ENCODE results near the gene OMD.
A peak's percentile ranks its signal among the peaks of the same experiment; 100 is the strongest.

The OMD gene

DNA sequence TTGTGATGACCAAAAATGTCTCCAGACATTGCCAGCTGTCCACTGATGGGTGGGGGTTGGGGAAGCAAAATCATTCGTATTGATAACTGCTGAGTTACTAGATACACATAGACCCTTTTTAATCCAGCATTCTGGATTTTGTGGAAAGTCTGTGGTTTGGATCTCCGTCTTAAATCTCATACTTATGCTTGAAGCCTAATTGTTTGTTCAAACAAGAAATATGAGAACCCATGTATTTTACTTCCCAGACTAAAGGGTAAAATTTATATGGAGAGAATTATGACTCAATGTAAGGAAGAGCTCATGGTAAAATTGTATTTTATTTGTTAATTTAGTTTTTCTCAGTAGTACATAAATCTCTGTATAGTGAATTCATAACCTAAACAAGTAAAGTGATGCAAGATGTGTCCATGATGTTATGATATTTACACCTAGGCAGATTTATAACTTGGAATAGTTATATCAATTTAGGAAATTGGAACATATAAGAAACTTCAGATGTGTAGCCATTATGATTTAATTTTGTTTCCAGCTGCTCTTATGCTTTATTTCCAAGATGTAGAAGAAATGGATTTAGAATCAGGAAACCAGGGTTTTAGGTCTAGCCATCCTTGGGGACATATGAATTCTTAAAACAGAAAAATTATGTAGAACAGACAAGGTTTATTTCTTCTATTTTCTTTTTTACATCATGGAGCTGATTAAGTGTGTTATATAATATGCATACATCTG is 15.4 kb downstream of the OMD start:
- DNase-seq: no peak

DNA sequence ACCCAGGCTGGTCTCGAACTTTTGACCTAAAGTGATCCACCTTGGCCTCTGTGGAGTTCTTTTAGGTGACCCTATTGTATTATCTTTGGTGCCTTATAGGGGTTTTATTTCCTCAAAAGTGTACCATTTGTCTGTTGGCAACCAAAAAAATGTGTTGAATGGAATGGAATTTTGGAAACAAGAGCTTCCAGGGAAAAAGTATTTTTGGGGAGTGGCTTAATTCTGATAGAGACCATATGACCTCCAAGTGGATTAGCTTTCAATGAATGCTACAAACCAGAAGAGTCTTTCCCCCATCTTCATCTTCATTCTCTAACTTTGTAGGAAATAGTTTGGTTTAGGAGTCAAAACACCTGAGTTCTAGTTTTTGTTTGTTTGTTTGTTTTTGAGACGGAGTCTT is 16.5 kb downstream of the OMD start:
- no peak for DNase-seq

DNA sequence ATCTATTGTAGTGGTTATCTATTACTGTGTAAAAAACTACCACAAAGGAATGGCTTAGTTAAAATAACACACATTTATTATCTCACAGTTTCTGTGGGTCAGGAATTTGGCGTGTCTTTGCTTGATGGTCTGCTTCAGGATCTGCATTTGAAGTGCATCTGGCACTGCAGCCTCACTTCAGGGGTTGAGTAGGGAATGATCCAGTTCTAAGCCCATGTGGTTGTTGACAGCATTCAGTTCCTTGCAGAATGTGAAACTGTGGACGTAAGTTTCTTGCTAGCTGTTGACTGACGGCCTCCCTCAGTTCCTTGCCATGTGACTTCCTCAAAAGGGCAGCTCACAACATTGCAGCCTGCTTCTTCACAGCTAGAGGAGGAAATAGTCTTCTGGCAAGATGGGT is 17.8 kb downstream of the OMD start:
- DNase-seq: peak; percentile 82

DNA sequence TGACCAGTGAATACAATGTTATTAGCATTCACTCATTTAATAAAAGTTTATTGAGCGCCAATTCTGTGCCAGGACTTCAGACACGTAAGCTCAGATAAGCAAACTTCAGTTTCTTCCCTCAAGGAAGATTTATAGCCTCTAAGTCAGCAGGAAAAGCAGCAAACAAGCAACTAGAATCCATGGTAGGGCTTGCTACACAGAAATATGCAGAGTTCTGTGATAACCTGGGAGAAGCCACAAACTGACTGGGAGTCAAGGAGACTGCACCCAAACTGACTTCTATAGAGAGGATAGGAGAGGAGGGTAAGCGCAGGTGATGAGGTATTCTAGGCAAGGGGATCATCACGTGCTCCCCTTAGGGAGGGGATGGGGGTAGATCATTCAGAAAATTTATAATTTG is 18.5 kb downstream of the OMD start:
- no peak for DNase-seq

DNA sequence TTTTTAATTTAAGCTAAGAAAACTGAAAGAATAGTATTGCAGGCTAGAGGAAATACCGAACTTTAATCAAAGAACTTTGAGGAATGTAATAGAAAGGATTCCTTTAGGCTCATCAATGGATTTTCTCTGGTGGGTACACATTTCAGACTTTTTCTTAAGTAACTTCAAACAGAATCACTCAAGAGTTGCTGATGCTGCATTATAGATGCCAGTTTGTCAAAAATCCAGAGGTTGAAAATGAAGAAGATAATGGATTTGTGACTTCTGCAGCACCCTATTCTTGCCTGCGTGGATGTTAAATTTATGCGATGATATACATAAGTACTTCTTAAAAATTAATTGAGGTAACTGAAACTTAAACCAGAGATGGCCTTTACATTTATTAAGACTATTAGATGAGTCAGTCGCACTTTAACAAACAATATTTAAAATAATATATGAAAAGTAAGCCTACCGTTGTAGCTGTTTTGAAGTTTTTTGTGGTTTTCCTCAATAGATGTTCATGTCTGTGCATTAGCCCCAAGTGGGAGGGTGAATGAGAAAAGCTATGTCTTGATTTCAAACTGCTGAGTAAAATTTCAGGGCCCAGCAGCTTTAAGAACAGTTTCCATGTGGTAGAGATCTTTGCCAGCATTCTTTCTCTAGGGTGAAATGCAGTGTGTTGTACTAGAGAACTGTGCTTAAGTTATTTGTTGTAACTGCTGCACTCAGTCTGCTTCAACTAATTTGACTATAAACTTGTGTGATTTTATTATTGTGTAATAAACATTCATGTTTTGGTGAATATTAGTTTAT is 20.0 kb downstream of the OMD start, which contains the start of gene OGN:
Gene OGN (minus strand): TSS at position 537 of the 795 bp plus-strand sequence. CDS start 1,171 bp downstream, outside the sequence.
- no peak for DNase-seq

DNA sequence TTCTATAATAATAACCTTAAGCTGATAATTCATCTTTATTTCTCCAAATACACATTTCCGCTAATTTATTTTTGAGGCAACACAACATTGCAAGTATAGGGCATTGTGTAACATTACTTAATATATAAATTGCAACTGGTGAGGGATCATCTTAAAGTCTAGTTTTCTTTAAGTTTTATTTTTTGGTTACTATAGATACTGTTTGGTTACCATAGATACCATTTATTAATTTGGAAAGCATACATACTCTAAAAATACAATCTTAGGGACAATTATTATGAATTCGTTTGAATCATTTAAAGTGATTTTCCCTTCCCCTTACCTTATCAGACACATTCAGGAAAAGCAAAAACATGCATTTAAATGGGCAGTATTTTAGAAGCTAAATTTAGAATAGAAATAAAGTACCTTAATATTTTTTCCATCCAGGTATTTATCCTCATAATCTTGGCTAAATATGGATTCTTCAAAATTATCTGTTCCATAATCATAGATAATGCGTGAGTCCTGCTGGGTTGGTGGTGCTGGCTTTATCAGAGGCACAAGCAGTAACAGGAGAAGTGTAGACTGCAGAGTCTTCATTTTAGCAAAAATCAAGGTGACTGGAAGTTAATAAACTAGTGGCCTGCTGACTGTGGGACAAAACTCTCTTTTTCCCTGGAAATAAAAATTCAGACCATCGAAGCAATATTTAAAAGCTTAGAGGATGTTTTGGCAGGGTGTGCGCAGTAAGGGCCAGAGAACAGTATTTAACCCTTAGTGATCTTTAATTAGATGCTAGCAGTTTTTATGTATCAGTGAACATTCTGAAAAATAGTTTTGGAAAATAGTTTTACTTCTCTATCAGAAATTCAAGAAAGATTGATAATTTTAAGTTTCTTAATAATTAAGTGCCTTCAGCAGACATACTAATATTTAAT is 21.2 kb downstream of the OMD start:
- DNase-seq: no peak

DNA sequence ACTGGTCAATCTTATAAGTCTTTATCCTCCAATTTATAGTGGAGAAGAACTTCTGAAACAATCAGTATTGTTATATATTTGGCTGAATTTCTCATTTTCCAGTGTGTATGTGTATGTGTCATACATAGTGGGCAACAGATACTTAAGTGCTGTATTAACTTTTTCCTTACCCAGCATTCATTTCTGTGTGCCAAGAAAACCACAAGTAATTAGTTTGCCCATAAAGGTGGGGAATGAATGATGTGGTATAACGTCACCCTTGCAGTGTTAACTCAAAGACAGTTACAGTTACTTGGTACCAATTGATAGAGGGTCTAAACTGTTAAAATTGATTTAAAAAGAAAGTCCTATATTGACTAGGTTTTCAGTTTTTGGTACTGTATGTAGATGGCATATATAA is 21.9 kb downstream of the OMD start:
- no peak for DNase-seq

DNA sequence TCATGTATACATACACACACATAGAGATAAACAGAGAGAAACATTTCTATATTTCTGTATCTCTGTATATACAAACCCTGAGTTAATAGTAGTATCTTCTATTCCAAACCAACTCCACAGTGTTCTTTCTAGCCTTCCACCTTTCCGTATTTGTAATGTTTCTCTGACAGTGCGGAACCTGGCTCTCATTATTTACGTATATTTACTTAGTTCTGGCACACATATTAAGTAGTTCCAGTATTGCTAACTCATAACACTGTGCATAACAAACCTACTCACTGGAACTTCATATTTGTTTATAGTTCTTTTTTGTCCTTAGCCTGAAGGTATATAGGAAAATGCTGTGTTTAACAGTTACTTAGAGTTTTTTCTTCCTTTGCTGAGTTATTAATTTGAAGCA is 26.4 kb downstream of the OMD start:
- no peak for DNase-seq

DNA sequence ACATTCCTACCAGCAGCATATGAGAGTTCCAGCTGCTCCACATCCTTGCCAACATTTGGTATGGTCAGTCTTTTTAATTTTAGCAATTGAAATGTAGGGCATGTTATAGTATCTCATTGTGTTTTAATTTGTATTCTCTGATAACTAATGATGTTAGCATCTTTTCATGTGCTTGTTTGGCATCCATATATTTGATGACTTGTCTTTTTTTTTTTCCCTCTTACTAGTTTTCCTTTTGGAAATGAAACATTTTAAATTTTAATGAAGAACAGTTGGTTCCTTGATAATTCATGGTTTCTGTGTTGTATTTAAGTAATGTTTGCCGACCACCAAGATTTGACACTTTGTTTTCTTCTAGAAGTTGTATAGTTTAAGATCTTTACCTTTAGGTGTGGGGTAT is 28.7 kb downstream of the OMD start:
- DNase-seq: no peak

DNA sequence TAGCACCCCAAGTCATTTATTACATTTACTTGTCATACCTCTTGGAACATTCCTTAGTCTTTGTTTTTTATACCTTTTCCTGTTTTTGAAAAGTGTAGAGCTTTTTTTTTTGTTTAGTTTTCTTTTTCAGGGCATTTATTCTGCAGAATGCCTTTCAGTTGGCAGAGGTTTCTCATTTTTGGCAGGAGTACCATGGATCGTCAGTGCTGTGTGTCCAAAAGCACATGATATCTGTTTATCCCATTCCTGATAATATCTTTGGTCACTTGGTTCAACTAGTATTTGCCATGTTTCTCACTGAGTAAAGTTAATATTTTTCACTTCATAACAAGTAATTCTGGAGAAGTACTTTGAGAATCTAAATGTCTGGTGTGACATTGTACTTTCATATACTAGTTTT is 30.6 kb downstream of the OMD start:
- DNase-seq: no peak

DNA sequence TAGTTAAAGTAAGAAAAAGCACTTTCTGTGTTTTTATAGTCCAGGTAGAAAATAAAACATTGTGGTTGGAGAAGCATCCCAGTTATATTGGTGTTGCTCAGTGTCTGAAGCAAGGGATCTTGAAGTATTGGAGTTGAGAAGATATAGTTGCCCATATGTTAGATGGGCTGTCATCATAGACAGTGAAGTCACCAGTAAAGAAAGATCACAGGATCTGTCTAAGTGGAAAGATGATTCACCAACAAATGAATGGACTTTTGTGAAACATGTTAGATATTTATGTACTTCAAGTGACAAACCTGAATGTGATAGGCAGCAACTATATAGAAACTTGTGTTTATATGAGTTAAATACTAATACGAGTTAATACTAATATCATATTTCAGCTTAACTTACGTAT is 31.6 kb downstream of the OMD start:
- no peak for DNase-seq

DNA sequence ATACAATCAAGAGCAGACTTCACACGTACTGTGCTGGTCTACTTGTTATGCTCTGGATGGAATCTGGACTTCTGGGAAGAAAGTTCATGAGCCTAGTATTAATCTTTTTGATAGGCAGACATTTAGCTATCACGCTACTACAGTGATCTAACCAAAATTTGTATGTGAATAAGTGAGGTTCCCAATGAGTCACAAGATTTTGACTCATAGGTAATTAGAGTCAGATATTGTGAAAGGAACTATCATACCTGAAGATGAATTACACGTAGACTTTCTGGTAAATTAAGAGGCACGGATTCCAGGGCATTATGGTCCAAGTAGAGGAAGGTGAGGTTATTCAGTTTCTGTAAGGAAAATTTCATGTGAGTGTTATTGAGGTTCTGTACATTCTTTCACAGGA is 38.3 kb downstream of the OMD start:
- no peak for DNase-seq

DNA sequence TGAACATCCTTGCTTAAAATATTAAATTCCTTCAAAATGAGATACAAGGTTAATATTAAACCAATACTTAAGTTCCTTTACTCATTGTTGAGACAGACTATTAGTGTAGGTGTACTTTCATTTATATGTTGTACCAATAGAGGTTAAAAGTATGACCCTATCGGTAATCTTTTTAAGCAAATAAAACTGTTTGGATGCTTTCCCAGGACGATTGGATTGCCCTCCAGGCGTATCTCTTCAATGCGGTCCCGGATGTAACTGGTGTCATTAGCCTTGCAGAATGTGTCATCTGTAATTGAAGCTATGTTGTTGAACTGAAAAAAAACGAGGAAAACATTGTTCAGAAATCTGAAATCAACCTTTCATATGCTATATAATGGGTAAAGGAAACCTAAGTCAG is 38.8 kb downstream of the OMD start:
- no peak for DNase-seq

DNA sequence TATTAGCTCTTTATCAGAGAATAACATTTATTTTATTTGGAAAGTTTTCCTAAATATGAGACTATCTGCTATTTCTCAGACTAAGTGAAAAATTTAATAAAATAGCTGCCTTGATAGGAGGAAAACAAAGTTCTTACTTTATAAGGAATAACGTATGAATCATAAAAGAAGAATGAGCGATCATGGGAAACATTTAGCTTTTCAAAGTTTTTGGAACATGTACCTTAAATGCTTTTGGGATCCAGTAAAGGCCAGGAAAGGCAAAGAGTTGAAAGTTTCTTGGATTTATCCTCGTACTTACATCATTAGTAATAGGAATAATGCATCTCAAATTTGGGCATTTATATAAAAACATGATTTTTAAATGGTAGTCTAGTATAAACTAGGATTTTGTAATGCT is 39.3 kb downstream of the OMD start:
- DNase-seq: no peak

DNA sequence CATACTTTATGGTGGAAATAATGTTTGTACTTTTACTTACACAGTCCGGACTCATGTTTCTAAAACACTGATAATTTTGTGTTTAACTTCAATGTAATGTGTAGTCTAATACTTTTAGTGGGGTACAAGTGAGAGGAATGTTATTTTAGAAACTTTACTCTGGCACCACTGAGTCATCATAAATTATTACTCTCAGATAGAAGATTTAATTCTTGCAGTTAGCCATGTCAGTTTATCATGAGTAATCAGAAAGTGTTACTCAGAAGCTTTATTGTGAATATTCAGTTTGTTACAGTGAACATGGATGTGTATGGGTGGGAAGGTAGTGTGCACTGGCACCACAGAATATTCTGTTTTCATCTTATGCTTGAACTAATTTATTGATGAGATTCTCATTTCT is 39.9 kb downstream of the OMD start:
- no peak for DNase-seq

DNA sequence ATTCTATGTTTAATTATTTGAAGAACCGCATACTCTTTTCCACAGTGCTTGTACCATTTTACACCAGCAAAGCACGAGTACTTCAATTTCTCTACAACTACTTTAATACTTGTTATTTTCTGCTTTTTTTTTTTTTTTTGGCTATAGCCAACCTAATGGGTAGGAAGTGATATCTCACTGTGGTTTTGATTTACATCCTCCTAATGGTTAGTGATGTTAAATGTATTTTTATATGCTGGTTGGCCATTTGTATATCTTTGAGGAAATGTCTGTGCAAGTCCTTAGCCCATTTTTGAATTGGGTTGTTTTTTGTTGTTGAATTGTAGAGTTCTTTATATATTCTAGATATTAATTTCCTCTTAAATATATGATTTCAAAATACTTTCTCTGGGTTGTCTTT is 42.5 kb downstream of the OMD start:
- peak; percentile 58 for DNase-seq

DNA sequence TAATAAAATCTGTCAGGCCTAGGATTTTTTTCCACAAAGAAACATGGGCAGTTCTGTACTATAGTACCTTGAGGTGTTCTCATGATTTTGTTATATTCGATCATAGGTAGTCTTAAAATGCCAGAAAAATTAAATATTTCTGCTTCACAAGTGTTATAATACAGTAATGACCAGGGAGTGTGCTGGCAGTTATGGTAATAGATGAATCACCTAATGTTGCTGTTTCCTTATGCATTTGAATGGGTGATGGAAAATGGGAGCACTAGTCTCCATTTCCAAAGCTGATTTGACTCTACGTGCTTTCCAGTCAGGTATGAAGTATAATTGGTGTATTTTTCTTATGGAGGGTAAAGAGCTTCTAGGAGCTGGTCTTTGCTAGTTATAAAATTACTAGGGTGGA is 43.7 kb downstream of the OMD start:
- no peak for DNase-seq

DNA sequence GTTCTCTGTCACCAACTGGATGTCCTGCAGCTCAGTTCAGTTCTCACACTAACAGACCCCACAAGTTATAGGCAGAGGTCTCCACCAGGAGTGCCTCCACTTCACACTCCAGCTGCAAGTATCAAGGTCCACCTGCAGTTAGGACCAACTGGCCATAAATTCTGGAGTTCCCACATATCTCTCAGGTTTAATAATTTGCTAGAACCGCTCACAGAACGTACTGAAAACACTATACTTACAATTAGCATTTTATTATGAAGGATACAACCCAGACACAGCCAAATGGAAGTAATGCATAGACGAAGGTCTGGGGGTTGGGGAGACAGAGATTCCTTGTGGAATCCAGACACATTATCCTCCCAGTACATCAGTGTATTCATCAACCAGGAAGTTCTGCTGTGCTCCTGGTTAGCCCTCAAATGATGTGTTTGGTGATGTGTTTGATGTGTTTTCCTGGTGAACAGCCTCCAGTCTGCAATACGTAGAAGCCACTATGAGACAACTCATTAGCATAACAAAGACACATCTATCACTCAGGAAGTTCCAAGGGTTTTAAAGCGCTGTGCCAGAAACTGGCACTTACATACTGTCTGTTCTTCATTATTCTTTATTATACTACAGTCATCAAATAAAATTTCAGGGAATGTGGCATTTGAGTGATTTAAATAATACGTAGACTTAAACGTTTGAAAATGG is 45.3 kb downstream of the OMD start:
- DNase-seq: no peak

DNA sequence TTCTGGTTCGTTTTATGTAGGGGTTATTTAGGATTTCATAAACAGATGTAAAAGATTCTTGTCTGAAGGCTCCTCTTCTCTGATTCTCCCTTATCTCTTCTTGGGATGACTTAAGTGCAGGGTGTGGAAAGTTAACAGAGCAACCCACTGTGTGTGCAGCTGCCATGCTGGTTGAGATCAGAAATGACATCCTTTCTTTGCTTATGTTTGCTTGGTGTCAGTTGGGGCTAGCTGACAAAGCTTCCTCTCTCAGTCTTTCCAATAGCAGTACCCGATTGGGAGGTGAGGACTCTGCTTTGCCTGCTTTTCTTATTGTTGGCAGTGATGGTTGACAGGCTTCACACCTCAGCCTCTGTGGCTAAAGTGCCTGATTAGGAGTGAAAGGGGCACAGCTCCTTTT is 46.4 kb downstream of the OMD start:
- DNase-seq: peak; percentile 38

DNA sequence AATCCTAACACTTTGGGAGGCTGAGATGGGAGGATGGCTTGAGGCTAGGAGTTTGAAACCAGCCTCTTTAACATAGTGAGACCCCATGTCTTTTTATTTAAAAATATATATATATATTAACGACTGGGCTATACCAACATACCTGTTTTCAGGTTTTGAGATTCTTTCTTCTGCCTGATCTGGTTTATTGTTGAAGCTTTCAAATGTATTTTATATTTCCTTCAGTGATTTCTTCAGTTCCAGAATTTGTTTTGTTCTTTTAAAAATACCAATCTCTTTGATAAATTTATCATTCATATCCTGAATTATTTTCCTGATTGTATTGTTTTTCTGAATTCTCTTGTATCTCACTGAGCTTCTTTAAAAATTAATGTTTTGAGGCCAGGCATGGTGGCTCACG is 51.1 kb downstream of the OMD start:
- no peak for DNase-seq

DNA sequence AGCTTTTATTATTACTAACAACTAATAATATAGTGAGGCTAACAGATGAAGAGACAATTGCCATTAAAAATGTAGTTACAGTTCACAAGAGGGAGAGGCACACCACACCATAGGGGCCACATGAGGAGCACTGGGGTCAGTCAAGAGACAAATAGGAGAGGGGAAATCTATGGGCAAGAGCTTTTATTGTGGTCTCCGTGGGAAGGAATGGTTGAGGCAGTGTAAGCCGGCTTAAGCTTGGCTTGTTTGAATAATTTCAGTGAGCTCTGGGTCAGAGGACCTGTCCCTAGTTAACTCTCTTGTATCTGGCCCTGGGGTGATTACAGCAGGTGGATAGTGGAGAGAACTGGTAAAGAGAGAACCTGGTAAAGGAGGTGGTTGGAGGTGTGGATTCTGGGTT is 55.2 kb downstream of the OMD start:
- DNase-seq: no peak

Data from hematopoietic multipotent progenitor cell treated with erythropoietin and hydrocortisone succinate and interleukin-3 and kit ligand, for 4 days (in vitro differentiated cells).